Type B pancreatic cell (in vitro differentiated cells): ENCODE measurements around the gene GPS1. TPM values are rescaled to one million over a fixed set of nuclear protein-coding genes. Genes with fewer than 3 reads are reported as not detected.
A peak's percentile ranks its signal among the peaks of the same experiment; 100 is the strongest.

Experiments used
- DNase-seq: peaks from one replicate; pipeline ENCODE4 v3.0.0; 2021; ENCODE audit warnings: mixed read lengths; ENCODE audit not compliant: unreplicated experiment; ENCODE audit errors: extremely low spot score
- H3K27ac Mint-ChIP-seq: 2 replicates; pipeline ENCODE4 v1.8.0; 2021; ENCODE audit warnings: mild to moderate bottlenecking, mixed read lengths
- H3K27me3 Mint-ChIP-seq: 2 replicates; pipeline ENCODE4 v1.8.0; 2021; ENCODE audit warnings: mixed read lengths
- H3K36me3 Mint-ChIP-seq: 2 replicates; pipeline ENCODE4 v1.8.0; 2021; ENCODE audit warnings: mixed read lengths
- H3K4me1 Mint-ChIP-seq: one replicate; pipeline ENCODE4 v1.8.0; 2021; ENCODE audit warnings: mixed read lengths; ENCODE audit not compliant: unreplicated experiment
- H3K4me3 Mint-ChIP-seq: 2 replicates; pipeline ENCODE4 v1.8.0; 2021; ENCODE audit warnings: mild to moderate bottlenecking, mixed read lengths
- H3K9me3 Mint-ChIP-seq: 2 replicates; pipeline ENCODE4 v1.8.0; 2021; ENCODE audit warnings: mixed read lengths
- CTCF ChIP-seq: fragments of 200-600 bp; sonication (generic); conservative IDR thresholded peaks from 2 replicates; pipeline ENCODE4 v1.5.0; 2021; ENCODE audit warnings: antibody characterized with exemption, mild to moderate bottlenecking
- total RNA-seq: library from RNA; stranded (reverse); gene quantifications from 2 replicates; pipeline ENCODE4 v1.2.1, GENCODE V29; 2021; ENCODE audit warnings: low replicate concordance

The GPS1 gene
- total RNA-seq, 1 donor from 2014 or later = 111 TPM

GRCh38 chr17:82049521-82049971 is 2.2 kb upstream of the GPS1 start:
- no peak for TF ChIP-seq CTCF
- DNase-seq = no peak
- no peaks in the 10 kb centered on the region for H3K9me3 Mint-ChIP-seq
- H3K27me3 Mint-ChIP-seq = no peaks in the 10 kb centered on the region
- no peak overlapping the region for H3K4me3 Mint-ChIP-seq
- H3K27ac Mint-ChIP-seq = no peak overlapping the region
- peaks cover 5% of the 10 kb centered on the region for H3K36me3 Mint-ChIP-seq
- no peaks in the 10 kb centered on the region for H3K4me1 Mint-ChIP-seq

- Mint-ChIP-seq H3K27me3 (no peaks in the 10 kb centered on the region), H3K27ac (peak overlapping the region; percentile 77), H3K4me3 (peak overlapping the region; percentile 90), H3K9me3 (no peaks in the 10 kb centered on the region), H3K4me1 (no peaks in the 10 kb centered on the region), H3K36me3 (peaks cover 5% of the 10 kb centered on the region)
- no peak for DNase-seq
- no peak for TF ChIP-seq CTCF
These were observed 1.4 kb upstream of the GPS1 start for GRCh38 chr17:82050152-82050760.

GRCh38 chr17:82050761-82051641 is 697 bp upstream of the GPS1 start:
- no peak for DNase-seq
- no peaks in the 10 kb centered on the region for H3K9me3 Mint-ChIP-seq
- H3K4me3 Mint-ChIP-seq = peak overlapping the region; percentile 90
- no peak for TF ChIP-seq CTCF
- H3K27ac Mint-ChIP-seq = peak overlapping the region; percentile 77
- no peaks in the 10 kb centered on the region for H3K4me1 Mint-ChIP-seq
- peaks cover 5% of the 10 kb centered on the region for H3K36me3 Mint-ChIP-seq
- no peaks in the 10 kb centered on the region for H3K27me3 Mint-ChIP-seq

- peak overlapping the region; percentile 81 for H3K4me3 Mint-ChIP-seq
- no peak overlapping the region for H3K27ac Mint-ChIP-seq
- no peak for TF ChIP-seq CTCF
- DNase-seq = no peak
- H3K27me3 Mint-ChIP-seq = no peaks in the 10 kb centered on the region
- no peaks in the 10 kb centered on the region for H3K9me3 Mint-ChIP-seq
- no peaks in the 10 kb centered on the region for H3K36me3 Mint-ChIP-seq
- H3K4me1 Mint-ChIP-seq = no peaks in the 10 kb centered on the region
These were observed 951 bp downstream of the GPS1 start for GRCh38 chr17:82052638-82053059.

GRCh38 chr17:82053130-82053529 is 1.4 kb downstream of the GPS1 start:
- no peaks in the 10 kb centered on the region for H3K27me3 Mint-ChIP-seq
- H3K4me1 Mint-ChIP-seq = no peaks in the 10 kb centered on the region
- H3K9me3 Mint-ChIP-seq = no peaks in the 10 kb centered on the region
- peak overlapping the region; percentile 81 for H3K4me3 Mint-ChIP-seq
- peak overlapping the region; percentile 43 for H3K27ac Mint-ChIP-seq
- H3K36me3 Mint-ChIP-seq = no peaks in the 10 kb centered on the region
- DNase-seq = no peak
- TF ChIP-seq CTCF = no peak
